ENCODE data around the gene EEF2K. TPM values are rescaled to one million over a fixed set of nuclear protein-coding genes. Genes with fewer than 3 reads are reported as not detected.

Gene EEF2K
- total RNA-seq, 1 experiment from 2014 or later = 31.0 TPM

- Histone ChIP-seq H3K9ac (ENCODE audit: low read length) (no peak overlapping the region), H3K36me3 (ENCODE audit: control insufficient read depth in 1 of 2, insufficient read depth in 2 of 2, low read length in 2 of 2) (no peaks in the 10 kb centered on the region), H3K27ac (ENCODE audit: low read depth, low read length) (no peak overlapping the region), H3K79me2 (ENCODE audit: insufficient read depth, low read length) (peaks cover 11% of the 10 kb centered on the region), H3K9me2 (ENCODE audit: insufficient read depth) (no peaks in the 10 kb centered on the region), H3K27me3 (ENCODE audit: insufficient read depth, low read length) (no peaks in the 10 kb centered on the region), H4K20me1 (ENCODE audit: insufficient read depth) (no peaks in the 10 kb centered on the region), H3K9me3 (ENCODE audit: control insufficient read depth in 1 of 2, insufficient read depth in 1 of 2, low read depth in 1 of 2, low read length in 2 of 2) (no peaks in the 10 kb centered on the region), H3K4me2 (ENCODE audit: low read length) (no peak overlapping the region), H3K4me1 (ENCODE audit: control insufficient read depth in 1 of 2, insufficient read depth in 2 of 2, low read length in 2 of 2) (peaks cover 6 to 11% of the 10 kb centered on the region in 2 experiments; a peak in 3 of 4 replicates), H2AFZ (ENCODE audit: low read depth, low read length, poor library complexity, severe bottlenecking) (no peak overlapping the region), H3K4me3 (replicated peaks in 1 of 2; ENCODE audit: low read depth in 1 of 2, low read length in 2 of 2) (no peak overlapping the region)
- no TSS peak for BruUV-seq (replicated peaks)
- ChIA-PET RAD21 (ENCODE audit: low non-redundant PET in 1 of 2, low total read pairs in 2 of 2, uncharacterized antibody in 2 of 2, unreplicated experiment in 2 of 2) (no interaction called here), POLR2A (no interaction called here), CTCF (no interaction called here)
- TF ChIP-seq CTCF (IDR thresholded peaks at IDR 0.05 in 2 of 3, conservative IDR thresholded peaks at IDR 0.05 in 1 of 3; ENCODE audit: borderline replicate concordance in 1 of 3, insufficient read depth in 1 of 3, low read depth in 2 of 3, low read length in 2 of 3) = no peak
- no peak for TF ChIP-seq RAD21 (IDR thresholded peaks at IDR 0.05; ENCODE audit: low read depth)
- TF ChIP-seq TCF7L2 (IDR thresholded peaks at IDR 0.05; ENCODE audit: borderline replicate concordance, extremely low read depth, insufficient read depth, insufficient read length) = no peak
- TF ChIP-seq ELF1 (IDR thresholded peaks at IDR 0.05; ENCODE audit: borderline replicate concordance, low read depth) = no peak
- no peak for TF ChIP-seq EZH2phosphoT487 (IDR thresholded peaks at IDR 0.05; ENCODE audit: borderline replicate concordance)
- TF ChIP-seq ZBTB33 (IDR thresholded peaks at IDR 0.05; ENCODE audit: extremely low read depth, insufficient replicate concordance, low read length) = no peak
- no peak for TF ChIP-seq ATF3 (IDR thresholded peaks at IDR 0.05)
- TF ChIP-seq ZNF274 (IDR thresholded peaks at IDR 0.05; ENCODE audit: low read depth, low read length) = no peak
- TF ChIP-seq CBX3 (IDR thresholded peaks at IDR 0.05; ENCODE audit: low read depth) = no peak
- no peak for TF ChIP-seq SP1 (IDR thresholded peaks at IDR 0.05; ENCODE audit: low read depth)
- TF ChIP-seq SIN3A (IDR thresholded peaks at IDR 0.05; ENCODE audit: low read depth) = no peak
- ATAC-seq (no peak), DNase-seq (ENCODE audit: low read depth, low spot score) (no peak)
- intact Hi-C loops (cut with micrococcal nuclease) = loop anchor here (10.0 kb wide), 1 partner anchor 289 kb away; the partner anchor contains the start of genes MOSMO and PDZD9
Measured at GRCh38 chr16:22293137-22294106, 87.3 kb downstream of the EEF2K start.
